ENCODE data around the gene STK11. TPM values are rescaled to one million over a fixed set of nuclear protein-coding genes. Genes with fewer than 3 reads are reported as not detected.
A peak's percentile ranks its signal among the peaks of the same experiment; 100 is the strongest.

STK11 gene
- total RNA-seq, 4 donors from 2014 or later, result 52.2 to 95.7 (median 73.2) TPM

GRCh38 chr19:1229924-1230782, 24.6 kb downstream of the STK11 start:
- Histone ChIP-seq H3K4me3 (no peak overlapping the region), H3K27me3 (no peaks in the 10 kb centered on the region), H3K36me3 (peaks cover 20 to 39% (median 32%) of the 10 kb centered on the region in 4 donors), H3K9me3 (no peaks in the 10 kb centered on the region), H3K4me1 (peaks cover 16 to 22% (median 20%) of the 10 kb centered on the region in 4 donors), H3K27ac (replicated peaks in 1 of 4) (no peak overlapping the region)
- DNase-seq (ENCODE audit: extremely low spot score), result no peak
- intact Hi-C loops (cut with DNase I), result no loop called here
- 84% methylated on average over 29 of the region's 61 CpGs for WGBS
- TF ChIP-seq POLR2AphosphoS5 (IDR thresholded peaks at IDR 0.05), result no peak
- TF ChIP-seq EP300 (IDR thresholded peaks at IDR 0.05), result no peak
- no peak for TF ChIP-seq POLR2A (IDR thresholded peaks at IDR 0.05; ENCODE audit: low read depth)
- no peak for TF ChIP-seq CTCF (IDR thresholded peaks at IDR 0.05)

GRCh38 chr19:1230783-1231489, 25.4 kb downstream of the STK11 start:
- Histone ChIP-seq H3K9me3 (no peaks in the 10 kb centered on the region), H3K4me3 (no peak overlapping the region), H3K36me3 (peaks cover 20 to 31% (median 24%) of the 10 kb centered on the region in 4 donors), H3K27ac (replicated peaks in 1 of 4) (no peak overlapping the region), H3K27me3 (no peaks in the 10 kb centered on the region), H3K4me1 (peaks cover 16 to 24% (median 20%) of the 10 kb centered on the region in 4 donors)
- WGBS, result 86% methylated on average over 10 of the region's 38 CpGs
- no peak for DNase-seq (ENCODE audit: extremely low spot score)
- intact Hi-C loops (cut with DNase I), result no loop called here
- TF ChIP-seq POLR2A (IDR thresholded peaks at IDR 0.05; ENCODE audit: low read depth) (no peak), EP300 (IDR thresholded peaks at IDR 0.05) (no peak), POLR2AphosphoS5 (IDR thresholded peaks at IDR 0.05) (no peak), CTCF (IDR thresholded peaks at IDR 0.05) (no peak)

GRCh38 chr19:1231729-1232637, 26.4 kb downstream of the STK11 start:
- Histone ChIP-seq H3K4me1 (peaks cover 18 to 34% (median 29%) of the 10 kb centered on the region in 4 donors), H3K27me3 (peaks cover 0 to 9% (median under 1%) of the 10 kb centered on the region in 4 donors), H3K36me3 (peaks cover 12 to 21% (median 14%) of the 10 kb centered on the region in 4 donors), H3K9me3 (no peaks in the 10 kb centered on the region), H3K27ac (replicated peaks in 1 of 4) (peak overlapping the region; percentile 35 to 46 (median 40)), H3K4me3 (no peak overlapping the region)
- no peak for DNase-seq (ENCODE audit: extremely low spot score)
- 75% methylated on average over 8 of the region's 15 CpGs for WGBS
- intact Hi-C loops (cut with DNase I), result no loop called here
- TF ChIP-seq CTCF (IDR thresholded peaks at IDR 0.05), result no peak
- TF ChIP-seq POLR2AphosphoS5 (IDR thresholded peaks at IDR 0.05), result no peak
- no peak for TF ChIP-seq EP300 (IDR thresholded peaks at IDR 0.05)
- TF ChIP-seq POLR2A (IDR thresholded peaks at IDR 0.05; ENCODE audit: low read depth), result no peak

- Histone ChIP-seq H3K27me3 (peaks cover 0 to 14% (median 2%) of the 10 kb centered on the region in 4 donors), H3K36me3 (peaks cover 6 to 14% (median 7%) of the 10 kb centered on the region in 4 donors), H3K9me3 (no peaks in the 10 kb centered on the region), H3K4me1 (peaks cover 23 to 41% (median 35%) of the 10 kb centered on the region in 4 donors), H3K27ac (replicated peaks in 1 of 4) (peak overlapping the region; percentile 35 to 46 (median 40)), H3K4me3 (no peak overlapping the region)
- DNase-seq (ENCODE audit: extremely low spot score), result no peak
- 10% methylated on average over 9 of the region's 15 CpGs for WGBS
- no peak for TF ChIP-seq POLR2AphosphoS5 (IDR thresholded peaks at IDR 0.05)
- TF ChIP-seq CTCF (IDR thresholded peaks at IDR 0.05), result no peak
- no peak for TF ChIP-seq POLR2A (IDR thresholded peaks at IDR 0.05; ENCODE audit: low read depth)
- no peak for TF ChIP-seq EP300 (IDR thresholded peaks at IDR 0.05)
- intact Hi-C loops (cut with DNase I), result no loop called here
Observed at GRCh38 chr19:1232652-1233072, 27.1 kb downstream of the STK11 start.
